GM12878 (cell line): ENCODE data around the gene L1TD1. TPM values are rescaled to one million over a fixed set of nuclear protein-coding genes. Genes with fewer than 3 reads are reported as not detected.

Experiments used
- ATAC-seq: fragments of 200-7000 bp; cut with Tn5 transposase; 3 replicates; pipeline ENCODE4 v1.9.1; 2020; ENCODE audit warnings: mild to moderate bottlenecking, moderate library complexity
- BruUV-seq: library from RNA; stranded (reverse); fragments of 400-500 nt; replicated peaks from 2 replicates; lab custom pipeline; 2021; lab: Mats Ljungman, UMichigan
- CTCF ChIA-PET: fragments of 300-600 bp; sonication (Branson Sonifier 250); formaldehyde crosslinking; extraction: SDS; loops from one replicate; lab custom pipeline; 2021; ENCODE audit warnings: inconsistent platforms; lab: Yijun Ruan, JAX
- POLR2A ChIA-PET: fragments of 350-600 bp; formaldehyde crosslinking; extraction: SDS; loops from one replicate; lab custom pipeline; 2021; ENCODE audit warnings: inconsistent platforms; lab: Charles Lee
- RAD21 ChIA-PET: fragments of 300-600 bp; sonication (Branson Sonifier 250); formaldehyde crosslinking; loops from one replicate; lab custom pipeline; 2023; ENCODE audit warnings: antibody characterized with exemption; ENCODE audit not compliant: unreplicated experiment; lab: Charles Lee
- SMC1A ChIA-PET: fragments of 300-600 bp; sonication (Branson Sonifier 250); formaldehyde crosslinking; loops from one replicate; lab custom pipeline; 2023; ENCODE audit not compliant: unreplicated experiment, uncharacterized antibody; lab: Charles Lee
- DNase-seq: peaks from one replicate; pipeline ENCODE4 v3.0.0-alpha.2; 2011; ENCODE audit warnings: low read depth, low spot score
- FAIRE-seq: peaks from 3 replicates; lab custom pipeline; 2011; peaks lifted over from hg19 to GRCh38; lab: Jason Lieb, UNC
- H2AFZ ChIP-seq: 2 replicates; pipeline ENCODE4 v1.6.0; 2011; ENCODE audit warnings: low read depth, low read length, control low read depth; ENCODE audit not compliant: control insufficient read depth
- H3K27ac ChIP-seq: 2 replicates; pipeline ENCODE4 v1.5.1; 2011; ENCODE audit warnings: control low read depth; ENCODE audit not compliant: control insufficient read depth, insufficient read depth
- H3K27me3 ChIP-seq, 2 experiments: replicated peaks in 1 of 2; 2 replicates each; pipeline versions ENCODE4 v1.6.0 to v1.6.1; 2011; ENCODE audit warnings: low read length in 1 of 2; ENCODE audit not compliant: control insufficient read depth in 2 of 2, insufficient read depth in 2 of 2
- H3K36me3 ChIP-seq, 2 experiments: 2 replicates each; pipeline ENCODE4 v1.5.1; 2011; ENCODE audit warnings: low read length in 1 of 2; ENCODE audit not compliant: control insufficient read depth in 2 of 2, insufficient read depth in 2 of 2
- H3K4me1 ChIP-seq: 2 replicates; pipeline ENCODE4 v1.6.1; 2011; ENCODE audit warnings: mild to moderate bottlenecking, low read length, moderate library complexity, mixed read lengths; ENCODE audit not compliant: control insufficient read depth, insufficient read depth
- H3K4me2 ChIP-seq: 2 replicates; pipeline ENCODE4 v1.6.0; 2011; ENCODE audit warnings: control low read depth; ENCODE audit not compliant: control insufficient read depth, insufficient read depth
- H3K4me3 ChIP-seq: fragments of 200-600 bp; sonication (generic); 2 replicates; pipeline ENCODE4 v1.5.1; 2016
- H3K79me2 ChIP-seq: 2 replicates; pipeline ENCODE4 v1.6.0; 2011; ENCODE audit warnings: low read length; ENCODE audit not compliant: control insufficient read depth, insufficient read depth
- H3K9ac ChIP-seq: 2 replicates; pipeline ENCODE4 v1.8.0; 2011; ENCODE audit warnings: low read length, control low read depth, mixed read lengths; ENCODE audit not compliant: control insufficient read depth, insufficient read depth
- H3K9me3 ChIP-seq: replicated peaks from 3 replicates; pipeline ENCODE4 v1.5.1; 2011; ENCODE audit warnings: mild to moderate bottlenecking, low read length; ENCODE audit not compliant: control insufficient read depth, insufficient read depth
- H4K20me1 ChIP-seq: 2 replicates; pipeline ENCODE4 v1.6.0; 2011; ENCODE audit not compliant: control insufficient read depth, insufficient read depth
- BACH1 ChIP-seq: fragments of 450-650 bp; IDR thresholded peaks from 2 replicates; pipeline ENCODE4 v1.6.1; 2017; ENCODE audit warnings: mild to moderate bottlenecking, borderline replicate concordance
- CBFB ChIP-seq: IDR thresholded peaks from 2 replicates; pipeline ENCODE4 v1.6.1; 2016; ENCODE audit warnings: antibody characterized with exemption, low read depth
- CHD2 ChIP-seq: IDR thresholded peaks from 2 replicates; pipeline ENCODE4 v1.6.1; 2011; ENCODE audit warnings: low read depth, low read length, improper control_type of control experiment, borderline replicate concordance
- CHD4 ChIP-seq: fragments of 200-600 bp; sonication (generic); IDR thresholded peaks from 2 replicates; pipeline ENCODE4 v1.6.1; 2016; ENCODE audit warnings: mild to moderate bottlenecking
- IKZF1 ChIP-seq: fragments of 450-650 bp; conservative IDR thresholded peaks from 2 replicates; pipeline ENCODE4 v1.6.1; 2017; ENCODE audit warnings: antibody characterized with exemption, mild to moderate bottlenecking
- MAX ChIP-seq: IDR thresholded peaks from 2 replicates; pipeline ENCODE4 v1.6.1; 2012; ENCODE audit warnings: low read depth, low read length, improper control_type of control experiment
- MEF2A ChIP-seq: IDR thresholded peaks from 2 replicates; pipeline ENCODE4 v1.6.1; 2011; ENCODE audit warnings: low read depth, mild to moderate bottlenecking, low read length, moderate library complexity; ENCODE audit not compliant: insufficient read depth
- RFX5 ChIP-seq: IDR thresholded peaks from 2 replicates; pipeline ENCODE4 v1.6.1; 2011; ENCODE audit warnings: low read depth, low read length, improper control_type of control experiment
- SIN3A ChIP-seq: IDR thresholded peaks from 2 replicates; pipeline ENCODE4 v1.6.1; 2012; ENCODE audit warnings: low read depth, low read length, improper control_type of control experiment
- SPI1 ChIP-seq: IDR thresholded peaks from 2 replicates; pipeline ENCODE4 v1.6.1; 2011; ENCODE audit warnings: low read depth, mild to moderate bottlenecking, low read length, moderate library complexity, borderline replicate concordance; ENCODE audit not compliant: insufficient read depth
- SREBF1 ChIP-seq: IDR thresholded peaks from 2 replicates; pipeline ENCODE4 v1.6.1; 2012; ENCODE audit warnings: mild to moderate bottlenecking, low read length
- SUZ12 ChIP-seq: fragments of 200-600 bp; sonication (generic); IDR thresholded peaks from one replicate; pipeline ENCODE4 v1.6.1; 2018; ENCODE audit warnings: antibody characterized with exemption, mild to moderate bottlenecking; ENCODE audit not compliant: unreplicated experiment
- TAF1 ChIP-seq: IDR thresholded peaks from 2 replicates; pipeline ENCODE4 v1.6.1; 2011; ENCODE audit warnings: mild to moderate bottlenecking, low read depth, low read length, borderline replicate concordance
- ZNF24 ChIP-seq: fragments of 450-650 bp; IDR thresholded peaks from 2 replicates; pipeline ENCODE4 v1.6.1; 2017; ENCODE audit warnings: antibody characterized with exemption, mild to moderate bottlenecking
- ZNF592 ChIP-seq: fragments of 450-650 bp; IDR thresholded peaks from 2 replicates; pipeline ENCODE4 v1.6.1; 2017; ENCODE audit warnings: mild to moderate bottlenecking, moderate library complexity
- ZZZ3 ChIP-seq: IDR thresholded peaks from 2 replicates; pipeline ENCODE4 v1.6.1; 2011; ENCODE audit warnings: low read depth; ENCODE audit not compliant: control insufficient read depth, insufficient read length
- WGBS: methylation state at CpG from one replicate; pipeline ENCODE4 v1.1.6; 2016; ENCODE audit warnings: low lambda C conversion rate; ENCODE audit not compliant: insufficient replicate concordance, insufficient coverage; ENCODE audit errors: missing lambda C conversion rate; 5-methylcytosine and 5-hydroxymethylcytosine counted together
- in situ Hi-C: fragments of 300-500 bp; cut with MboI; formaldehyde crosslinking; loops from 9 replicates; pipeline ENCODE4 v1.14.3; 2018; ENCODE audit warnings: mixed read lengths
- intact Hi-C: fragments of 100-400 bp; cut with micrococcal nuclease; formaldehyde crosslinking; loops from one replicate; pipeline ENCODE4 v1.14.2; 2022; ENCODE audit not compliant: unreplicated experiment
- polyA plus RNA-seq, 11 experiments: library from polyadenylated mRNA; depleted of rRNA in 4 of 11; unstranded in 6 of 11; stranded (reverse) in 5 of 11; fragments of >200 nt; fragmentation: Nextera tagmentation in 4 of 11; fragmentation: Illumina TruSeq in 1 of 11; extraction: Ambion mirVana in 4 of 11; extraction: Trizol in 1 of 11; gene quantifications; 1 replicate in 1 of 11; 2 replicates in 10 of 11; pipeline versions ENCODE4 v1.2.1 to v1.2.3, GENCODE V29; 2011 to 2016; ENCODE audit warnings: inconsistent platforms in 2 of 11, missing spikeins in 2 of 11, low read depth in 1 of 11
- total RNA-seq, 4 experiments: library from RNA; depleted of rRNA in 3 of 4; stranded (reverse); fragments of >200 nt in 3 of 4; fragmentation: Illumina TruSeq in 1 of 4; extraction: Trizol in 1 of 4; gene quantifications; 2 replicates each; pipeline versions ENCODE4 v1.2.1 to v1.2.3, GENCODE V29; 2013 to 2021
- TF ChIP-seq, protein P1 (sequence below): IDR thresholded peaks from 2 replicates; pipeline ENCODE4 v1.6.1; 2012; ENCODE audit warnings: low read length, inconsistent platforms
- TF ChIP-seq, protein P2 (sequence below): fragments of 450-650 bp; IDR thresholded peaks from 2 replicates; pipeline ENCODE4 v1.6.1; 2018; ENCODE audit warnings: mild to moderate bottlenecking, low read depth, moderate library complexity; ENCODE audit not compliant: partially characterized antibody

L1TD1 gene
- total and polyA plus RNA-seq, 10 of the 15 experiments (the other 5 are each of a cell fraction or from before 2014, with no cell fraction given), result 0.07 to 0.31 (median 0.21) TPM; not detected in 7

- no TSS peak for BruUV-seq
- TF ChIP-seq ZNF24 (no peak), CBFB (no peak), SREBF1 (no peak), MAX (no peak), SUZ12 (no peak), ZZZ3 (no peak), SIN3A (no peak), CHD2 (no peak), MEF2A (no peak), IKZF1 (no peak), ZNF592 (no peak), CHD4 (no peak), RFX5 (no peak), BACH1 (no peak), SPI1 (no peak), TAF1 (no peak)
- TF ChIP-seq, protein P1, sequence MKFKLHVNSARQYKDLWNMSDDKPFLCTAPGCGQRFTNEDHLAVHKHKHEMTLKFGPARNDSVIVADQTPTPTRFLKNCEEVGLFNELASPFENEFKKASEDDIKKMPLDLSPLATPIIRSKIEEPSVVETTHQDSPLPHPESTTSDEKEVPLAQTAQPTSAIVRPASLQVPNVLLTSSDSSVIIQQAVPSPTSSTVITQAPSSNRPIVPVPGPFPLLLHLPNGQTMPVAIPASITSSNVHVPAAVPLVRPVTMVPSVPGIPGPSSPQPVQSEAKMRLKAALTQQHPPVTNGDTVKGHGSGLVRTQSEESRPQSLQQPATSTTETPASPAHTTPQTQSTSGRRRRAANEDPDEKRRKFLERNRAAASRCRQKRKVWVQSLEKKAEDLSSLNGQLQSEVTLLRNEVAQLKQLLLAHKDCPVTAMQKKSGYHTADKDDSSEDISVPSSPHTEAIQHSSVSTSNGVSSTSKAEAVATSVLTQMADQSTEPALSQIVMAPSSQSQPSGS, result no peak
- TF ChIP-seq, protein P2, sequence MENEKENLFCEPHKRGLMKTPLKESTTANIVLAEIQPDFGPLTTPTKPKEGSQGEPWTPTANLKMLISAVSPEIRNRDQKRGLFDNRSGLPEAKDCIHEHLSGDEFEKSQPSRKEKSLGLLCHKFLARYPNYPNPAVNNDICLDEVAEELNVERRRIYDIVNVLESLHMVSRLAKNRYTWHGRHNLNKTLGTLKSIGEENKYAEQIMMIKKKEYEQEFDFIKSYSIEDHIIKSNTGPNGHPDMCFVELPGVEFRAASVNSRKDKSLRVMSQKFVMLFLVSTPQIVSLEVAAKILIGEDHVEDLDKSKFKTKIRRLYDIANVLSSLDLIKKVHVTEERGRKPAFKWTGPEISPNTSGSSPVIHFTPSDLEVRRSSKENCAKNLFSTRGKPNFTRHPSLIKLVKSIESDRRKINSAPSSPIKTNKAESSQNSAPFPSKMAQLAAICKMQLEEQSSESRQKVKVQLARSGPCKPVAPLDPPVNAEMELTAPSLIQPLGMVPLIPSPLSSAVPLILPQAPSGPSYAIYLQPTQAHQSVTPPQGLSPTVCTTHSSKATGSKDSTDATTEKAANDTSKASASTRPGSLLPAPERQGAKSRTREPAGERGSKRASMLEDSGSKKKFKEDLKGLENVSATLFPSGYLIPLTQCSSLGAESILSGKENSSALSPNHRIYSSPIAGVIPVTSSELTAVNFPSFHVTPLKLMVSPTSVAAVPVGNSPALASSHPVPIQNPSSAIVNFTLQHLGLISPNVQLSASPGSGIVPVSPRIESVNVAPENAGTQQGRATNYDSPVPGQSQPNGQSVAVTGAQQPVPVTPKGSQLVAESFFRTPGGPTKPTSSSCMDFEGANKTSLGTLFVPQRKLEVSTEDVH, result no peak
- Histone ChIP-seq H3K79me2 (no peaks in the 10 kb centered on the region), H3K9ac (no peak overlapping the region), H3K4me2 (no peak overlapping the region), H3K27ac (no peak overlapping the region), H2AFZ (no peak overlapping the region), H3K36me3 (no peaks in the 10 kb centered on the region), H3K4me3 (no peak overlapping the region), H4K20me1 (no peaks in the 10 kb centered on the region), H3K27me3 (no peaks in the 10 kb centered on the region; a peak in 1 of 4 replicates), H3K4me1 (no peaks in the 10 kb centered on the region), H3K9me3 (no peaks in the 10 kb centered on the region)
- FAIRE-seq, result no peak
- ChIA-PET SMC1A (no interaction called here), RAD21 (no interaction called here), POLR2A (no interaction called here), CTCF (no interaction called here)
- intact Hi-C loops (no loop called here), in situ Hi-C loops (no loop called here)
- no peak for ATAC-seq
- no peak for DNase-seq
- WGBS, result 44% methylated on average over 2 of the region's 3 CpGs
Observed at GRCh38 chr1:62229468-62229867, 34.8 kb downstream of the L1TD1 start.
